GM18507 (cell line): ENCODE data around the gene ZNF579.
"Not testable (repeated sequence)": the region's sequence is repeated elsewhere in the genome, so short reads cannot be mapped to it uniquely, and the experiment has no call there.

Experiments used
- DNase-seq: peaks from one replicate; pipeline ENCODE4 v3.0.0; 2011; ENCODE audit warnings: low read depth; ENCODE audit not compliant: insufficient read length; ENCODE audit errors: extremely low spot score
- FAIRE-seq: peaks from 2 replicates; lab custom pipeline; 2011; peaks lifted over from hg19 to GRCh38; lab: Jason Lieb, UNC

The ZNF579 gene

DNA sequence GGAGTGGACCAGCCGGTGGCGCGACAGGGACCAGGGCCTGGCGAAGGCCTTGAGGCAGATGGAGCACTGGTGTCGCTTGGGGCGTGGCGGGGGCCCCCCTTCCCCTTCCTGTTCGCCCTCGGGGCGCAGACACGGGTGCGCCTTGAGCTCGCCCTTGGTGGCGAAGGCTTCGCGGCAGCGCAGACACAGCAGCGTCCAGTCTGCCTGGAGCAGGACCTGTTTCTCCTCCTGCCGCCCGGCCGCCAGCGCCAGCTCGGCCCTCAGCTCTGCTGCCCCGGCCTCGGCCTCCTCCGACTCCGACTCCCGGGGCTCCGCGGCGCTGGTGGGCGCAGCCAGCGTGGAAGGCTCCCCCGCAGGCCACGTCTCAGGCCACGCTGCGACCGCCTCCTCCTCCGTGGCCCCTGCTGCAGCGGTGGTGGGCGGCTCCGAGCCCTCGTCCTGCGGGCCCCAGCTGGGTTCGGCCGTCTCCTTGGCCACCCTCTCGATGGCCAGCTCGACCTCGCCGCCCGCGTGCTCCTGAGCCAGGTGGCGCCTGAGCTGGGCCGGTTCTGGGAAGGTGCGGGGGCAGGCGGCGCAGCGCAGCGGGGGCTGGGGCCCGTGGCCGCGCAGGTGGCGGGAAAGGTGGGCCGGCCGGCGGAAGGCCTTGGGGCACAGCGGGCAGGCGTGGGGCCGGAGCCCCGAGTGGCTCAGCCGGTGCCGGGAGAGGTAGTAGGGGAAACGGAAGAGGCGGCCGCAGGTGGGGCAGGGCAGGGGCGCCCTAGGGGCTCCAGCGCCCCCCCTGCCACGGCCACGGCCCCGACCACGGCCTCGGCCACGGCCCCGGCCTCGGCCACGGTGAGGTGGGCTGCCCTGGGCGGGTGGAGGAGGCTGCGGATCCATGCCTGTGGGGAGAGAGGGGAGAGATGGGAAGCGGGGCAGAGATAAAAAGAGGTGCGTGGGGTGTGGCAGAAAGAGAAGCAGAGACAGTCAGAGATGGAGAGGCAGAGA lies 1.6 kb downstream of the ZNF579 start:
- no peak for DNase-seq
- FAIRE-seq = no peak

DNA sequence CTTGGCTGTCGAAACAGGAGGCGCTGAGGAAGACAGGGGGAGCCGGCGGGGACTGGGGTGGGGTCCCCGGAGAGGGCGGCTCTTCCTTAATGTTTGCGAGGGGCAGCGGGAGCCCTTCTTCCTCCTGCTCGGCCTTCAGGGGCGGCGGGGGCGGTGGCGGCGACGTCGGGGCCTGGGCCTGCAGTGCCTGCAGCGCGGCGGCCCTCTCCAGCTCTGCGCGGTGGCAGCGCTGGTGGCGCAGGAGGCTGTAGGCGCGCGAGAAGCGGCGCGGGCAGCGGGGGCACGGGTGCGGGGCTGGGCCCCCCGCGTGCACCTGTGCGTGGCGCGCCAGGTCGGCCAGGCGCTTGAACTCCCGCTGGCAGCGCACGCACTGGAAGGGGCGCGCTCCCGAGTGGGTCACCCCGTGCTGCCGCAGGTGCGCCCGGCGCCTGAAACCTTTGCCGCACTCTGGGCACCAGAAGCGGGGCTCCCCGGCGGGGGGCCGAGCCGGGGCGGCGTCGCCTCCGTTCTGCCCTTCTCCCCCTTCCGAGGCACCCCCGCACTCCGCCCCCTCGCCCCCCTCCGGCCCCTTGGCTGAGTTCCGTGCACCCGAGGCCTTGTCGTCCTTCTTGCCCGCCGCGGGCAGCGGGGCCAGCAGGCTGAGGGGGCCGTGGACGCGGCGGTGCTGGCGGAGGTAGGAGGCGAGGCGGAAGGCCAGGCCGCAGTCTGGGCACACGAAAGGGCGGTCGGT lies 2.5 kb downstream of the ZNF579 start:
- FAIRE-seq = no peak
- DNase-seq = no peak

DNA sequence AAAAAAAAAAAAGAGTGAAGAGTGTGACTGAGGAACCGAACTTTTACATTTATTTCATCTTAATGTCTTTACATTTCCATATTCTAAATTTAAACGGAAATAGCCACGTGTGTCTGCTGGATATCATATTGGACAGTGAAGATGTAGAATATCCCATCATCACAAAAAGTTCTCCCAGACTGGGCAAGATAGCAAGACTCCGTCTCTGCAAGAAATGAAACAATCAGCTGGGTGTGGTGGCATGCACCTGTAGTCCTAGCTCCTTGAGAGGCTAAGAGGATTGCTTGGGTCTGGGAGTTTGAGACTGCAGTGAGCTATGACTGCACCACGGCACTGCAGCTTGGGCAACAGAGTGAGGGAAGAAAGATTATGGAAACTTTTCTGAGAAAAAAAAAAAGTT lies 3.9 kb downstream of the ZNF579 start:
- FAIRE-seq (no peak), DNase-seq (no peak)

DNA sequence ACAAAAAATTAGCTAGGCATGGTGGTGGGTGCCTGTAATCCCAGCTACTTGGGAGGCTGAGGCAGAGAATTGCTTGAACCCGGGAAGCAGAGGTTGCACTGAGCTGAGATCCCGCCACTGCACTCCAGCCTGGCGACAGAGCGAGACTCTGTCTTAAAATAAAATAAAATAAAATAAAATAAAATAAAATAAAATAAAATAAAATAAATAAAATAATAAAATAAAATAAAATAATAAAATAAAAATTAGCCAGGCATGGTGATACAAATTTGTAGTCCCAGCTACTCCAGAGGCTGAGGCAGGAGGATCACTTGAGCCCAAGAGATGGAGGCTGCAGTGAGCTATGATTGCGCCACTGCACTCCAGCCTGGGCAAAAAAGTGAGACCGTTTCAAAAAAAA lies 6.7 kb downstream of the ZNF579 start:
- DNase-seq, FAIRE-seq: not testable (repeated sequence)

DNA sequence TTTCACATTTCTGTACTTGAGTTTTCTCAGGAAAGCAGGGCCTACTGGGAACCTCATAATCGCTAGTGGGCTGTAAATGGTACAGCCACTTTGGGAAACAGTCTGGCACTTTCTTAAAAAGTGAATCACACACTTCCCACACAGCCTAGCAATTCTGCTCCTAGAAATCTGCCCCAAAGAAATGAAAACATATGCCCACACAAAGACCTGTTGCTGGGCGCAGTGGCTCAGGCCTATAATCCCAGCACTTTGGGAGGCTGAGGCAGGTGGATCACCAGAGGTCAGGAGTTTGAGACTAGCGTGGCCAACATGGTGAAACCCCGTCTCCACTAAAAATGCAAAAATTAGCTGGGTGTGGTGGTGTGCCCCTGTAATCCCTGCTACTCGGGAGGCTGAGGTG lies 11.2 kb downstream of the ZNF579 start:
- not testable (repeated sequence) for FAIRE-seq, DNase-seq

DNA sequence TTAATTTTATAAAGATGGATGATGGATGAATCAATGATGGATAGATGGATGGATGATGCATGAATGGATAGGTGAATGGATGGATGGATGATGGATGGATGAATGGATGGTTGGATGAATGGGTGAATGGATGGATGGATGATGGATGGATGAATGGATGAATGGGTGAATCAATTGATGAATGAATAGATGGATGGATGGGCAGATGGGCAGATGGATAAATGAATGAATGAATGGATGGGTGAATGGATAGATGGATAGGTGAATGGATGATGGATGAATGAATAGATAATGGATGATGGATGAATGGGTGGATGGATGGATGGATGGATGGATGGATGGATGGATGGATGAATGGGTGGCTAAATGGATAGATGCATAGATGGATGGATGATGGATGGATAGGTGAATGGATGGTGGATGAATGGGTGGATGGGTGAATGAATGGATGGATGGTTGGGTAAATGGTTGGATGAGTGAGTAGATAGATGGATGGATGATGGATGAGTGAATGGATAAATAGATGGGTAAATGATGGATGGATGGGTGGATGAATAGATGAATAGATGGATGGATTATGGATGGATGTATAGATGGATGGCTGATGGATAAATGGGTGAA lies 12.8 kb downstream of the ZNF579 start:
- DNase-seq (no peak), FAIRE-seq (no peak)

DNA sequence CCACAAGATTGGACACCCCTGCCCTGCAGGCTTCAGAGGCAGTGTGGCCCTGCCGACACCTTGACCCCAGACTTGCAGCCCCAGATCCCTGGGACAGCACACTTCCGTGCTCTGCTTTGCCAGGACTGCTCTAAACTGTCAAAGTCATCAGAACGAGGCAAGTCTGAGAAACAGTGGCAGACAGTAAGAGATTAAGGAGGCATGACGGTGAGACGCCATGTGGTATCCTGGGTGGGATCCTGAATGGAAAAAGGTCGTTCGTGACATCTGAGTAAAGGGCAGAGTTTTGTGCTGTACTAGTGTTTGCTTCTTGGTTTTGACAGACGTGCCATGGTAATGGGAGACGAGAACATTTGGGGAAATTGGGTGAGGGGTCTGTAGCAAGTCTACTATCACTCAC lies 13.8 kb downstream of the ZNF579 start:
- DNase-seq (no peak), FAIRE-seq (no peak)

DNA sequence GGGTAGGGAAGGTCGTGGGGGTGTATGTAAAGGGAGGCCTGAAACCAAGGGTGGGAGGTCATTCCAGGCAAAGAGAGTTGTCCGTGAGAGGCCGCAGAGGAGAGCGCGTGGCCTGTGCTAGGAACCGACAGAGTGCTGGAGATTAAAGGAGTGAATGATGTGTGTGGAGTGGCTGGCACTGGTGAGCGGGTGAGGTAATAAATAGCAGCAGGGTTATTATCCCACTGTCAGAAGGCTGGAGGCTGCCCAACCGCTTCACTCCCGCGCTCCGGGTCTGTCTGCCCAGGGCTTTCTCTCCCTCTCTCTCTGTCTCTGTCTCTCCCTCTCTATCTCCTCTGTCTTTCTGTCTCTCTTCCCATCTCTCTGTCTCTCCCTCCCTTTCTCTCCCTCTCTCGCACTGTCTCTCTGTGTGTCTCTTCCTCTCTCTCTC lies 17.4 kb downstream of the ZNF579 start:
- FAIRE-seq (no peak), DNase-seq (no peak)

DNA sequence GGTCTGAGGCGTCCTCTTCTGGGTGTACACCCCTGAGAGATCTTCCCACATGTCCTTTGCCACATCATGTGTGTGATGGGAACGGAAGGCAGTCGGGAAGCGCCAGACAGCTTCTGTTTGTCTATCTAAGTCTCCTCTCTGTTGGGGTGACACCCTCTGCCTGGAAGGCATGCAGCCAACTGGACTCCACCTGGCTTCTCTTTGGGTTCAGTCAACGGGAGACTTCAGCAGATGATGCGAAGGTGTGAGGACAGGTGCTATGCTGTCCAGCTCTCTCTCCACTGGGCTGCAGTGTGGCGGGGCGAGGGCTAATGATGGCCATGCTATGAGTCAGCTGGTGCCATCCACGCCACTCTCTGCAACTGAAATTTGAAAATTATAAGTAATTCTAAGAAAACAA lies 21.0 kb downstream of the ZNF579 start:
- DNase-seq (no peak), FAIRE-seq (no peak)

DNA sequence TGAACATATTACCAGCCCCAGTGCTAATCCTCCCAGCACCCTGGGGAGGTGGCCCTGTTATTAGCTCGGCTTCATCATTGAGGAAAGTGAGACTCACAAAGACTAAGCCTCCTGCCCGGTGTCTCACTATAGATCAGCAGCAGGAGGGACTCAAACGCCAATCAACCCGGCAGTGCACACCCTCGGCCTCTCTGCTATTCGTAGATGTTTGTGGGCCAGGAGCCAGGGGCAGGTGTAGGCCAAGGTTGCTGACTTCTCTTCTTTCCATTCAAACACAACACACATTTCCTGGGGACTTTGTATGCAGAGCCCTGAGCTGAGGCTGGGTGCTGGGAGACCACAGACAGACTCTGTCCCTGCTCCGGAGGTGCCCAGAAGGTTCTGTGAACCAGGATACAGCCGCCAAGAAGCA lies 25.9 kb downstream of the ZNF579 start:
- no peak for FAIRE-seq

DNA sequence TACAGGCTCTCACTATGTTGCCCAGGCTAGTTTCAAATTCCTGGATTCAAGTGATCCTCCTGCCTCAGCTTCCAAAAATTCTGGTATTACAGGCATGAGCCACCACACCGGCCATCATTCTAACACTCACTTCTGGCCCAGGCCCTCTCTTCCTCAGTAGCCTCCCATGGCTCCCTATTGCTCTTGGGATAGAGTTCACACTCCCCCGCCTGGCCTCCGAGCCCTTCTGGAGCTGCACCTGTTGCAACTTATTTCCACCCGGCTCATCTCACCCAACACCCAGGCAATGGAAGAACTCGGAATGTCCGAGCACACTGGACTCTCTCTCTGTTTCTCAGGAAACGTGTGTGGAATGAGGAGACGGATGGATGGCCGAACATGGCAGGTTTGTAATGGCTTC lies 26.3 kb downstream of the ZNF579 start:
- FAIRE-seq (no peak), DNase-seq (no peak)

More for the DNA sequence above, 25.9 kb downstream of the ZNF579 start:
- no peak for DNase-seq

DNA sequence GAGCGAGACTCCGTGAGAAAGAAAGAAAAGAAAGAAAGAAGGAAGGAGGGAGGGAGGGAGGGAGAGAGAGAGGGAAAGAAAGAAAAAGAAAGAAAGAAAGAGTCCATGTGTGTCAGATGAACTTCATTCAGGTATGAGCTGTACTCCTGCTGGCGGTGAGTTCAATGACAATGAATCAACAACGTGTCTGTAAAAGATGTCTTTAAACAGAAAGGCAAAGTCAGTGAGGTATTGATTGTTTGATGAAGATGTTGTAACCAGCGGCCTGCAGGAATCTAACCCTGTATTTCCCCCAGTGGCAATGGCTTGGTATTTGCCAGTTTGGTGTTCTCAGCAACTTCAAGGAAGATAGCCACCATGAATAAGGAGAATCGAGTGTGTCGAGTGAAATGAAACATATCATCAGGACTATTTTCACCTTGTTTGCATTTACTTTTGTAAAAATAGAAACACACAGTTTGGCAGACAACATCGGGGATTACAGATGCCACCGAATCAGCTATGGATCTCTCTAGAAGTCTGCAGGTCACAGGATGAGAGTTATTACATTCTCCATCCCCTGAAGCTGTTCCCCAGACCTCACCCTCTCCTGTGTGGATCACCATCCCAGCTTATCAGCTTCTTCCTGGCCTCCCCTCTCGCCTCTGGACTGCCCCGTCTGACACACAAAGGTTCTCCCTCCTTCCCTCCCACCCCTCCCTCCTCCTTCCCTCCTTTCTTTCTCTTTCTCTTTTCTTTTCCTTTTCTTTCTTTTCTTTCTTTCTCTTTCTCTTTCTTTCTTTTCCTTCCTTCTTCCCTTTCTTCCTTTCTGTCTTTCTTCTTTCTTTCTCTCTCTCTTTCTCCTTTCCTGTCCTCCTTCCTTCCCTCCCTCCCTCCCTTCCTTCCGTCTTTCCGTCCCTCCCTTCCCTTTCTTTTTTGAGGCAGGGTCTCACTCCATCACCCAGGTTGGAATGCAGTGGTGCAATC lies 27.1 kb downstream of the ZNF579 start:
- DNase-seq (no peak), FAIRE-seq (no peak)

DNA sequence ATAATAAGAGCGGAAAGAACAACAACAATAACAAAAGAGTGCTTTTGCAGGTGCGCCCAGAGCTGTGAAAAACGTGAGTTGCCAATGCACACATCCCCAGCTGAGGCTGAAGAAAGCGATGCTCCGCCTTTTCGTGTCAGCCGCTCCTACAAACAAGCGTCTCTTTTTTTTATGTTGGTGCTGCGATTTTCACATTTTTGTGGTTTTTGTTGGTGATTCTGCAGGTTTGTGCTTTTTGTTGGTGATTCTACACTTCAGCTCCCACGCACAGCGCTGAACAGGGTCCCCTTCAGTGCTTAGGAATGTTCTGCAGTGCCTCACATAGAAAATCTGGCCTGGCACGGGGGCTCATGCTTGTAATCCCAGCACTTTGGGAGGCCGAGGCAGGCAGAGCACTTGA lies 28.0 kb downstream of the ZNF579 start:
- DNase-seq = no peak
- no peak for FAIRE-seq

DNA sequence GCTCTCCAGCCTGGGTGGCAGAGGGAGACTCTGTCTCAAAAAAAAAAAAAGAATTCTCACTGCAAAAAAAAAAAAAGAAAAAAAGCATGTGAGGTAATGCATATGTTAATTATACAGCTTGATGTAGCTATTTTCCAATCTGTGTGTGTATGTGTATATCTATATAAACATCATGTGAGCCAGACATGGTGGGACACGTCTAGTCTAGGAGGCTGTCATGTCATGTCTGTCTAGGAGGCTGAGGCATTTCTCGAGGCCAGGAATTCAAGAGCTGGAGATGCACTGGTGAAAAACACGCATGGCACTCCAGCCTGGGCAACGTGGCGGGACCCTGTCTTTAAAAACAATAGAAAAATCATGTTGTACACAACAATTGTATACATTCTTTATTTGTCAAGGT lies 28.4 kb downstream of the ZNF579 start:
- DNase-seq (no peak), FAIRE-seq (no peak)

DNA sequence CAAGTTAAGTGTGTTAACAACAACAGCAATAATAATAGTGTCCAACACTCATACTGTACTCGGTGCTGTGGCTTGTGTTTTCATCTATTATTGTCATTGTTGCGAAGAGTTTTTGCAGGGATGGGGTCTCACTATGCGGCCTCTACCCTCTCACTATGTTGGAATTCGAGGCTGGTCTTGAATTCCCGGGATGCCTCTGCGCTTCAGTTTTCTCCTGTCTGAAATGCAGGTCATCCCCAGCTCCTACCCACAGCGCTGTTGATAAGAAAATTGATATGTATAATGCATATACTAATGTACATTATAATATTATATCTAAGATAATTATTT lies 30.4 kb downstream of the ZNF579 start:
- DNase-seq (no peak), FAIRE-seq (no peak)

DNA sequence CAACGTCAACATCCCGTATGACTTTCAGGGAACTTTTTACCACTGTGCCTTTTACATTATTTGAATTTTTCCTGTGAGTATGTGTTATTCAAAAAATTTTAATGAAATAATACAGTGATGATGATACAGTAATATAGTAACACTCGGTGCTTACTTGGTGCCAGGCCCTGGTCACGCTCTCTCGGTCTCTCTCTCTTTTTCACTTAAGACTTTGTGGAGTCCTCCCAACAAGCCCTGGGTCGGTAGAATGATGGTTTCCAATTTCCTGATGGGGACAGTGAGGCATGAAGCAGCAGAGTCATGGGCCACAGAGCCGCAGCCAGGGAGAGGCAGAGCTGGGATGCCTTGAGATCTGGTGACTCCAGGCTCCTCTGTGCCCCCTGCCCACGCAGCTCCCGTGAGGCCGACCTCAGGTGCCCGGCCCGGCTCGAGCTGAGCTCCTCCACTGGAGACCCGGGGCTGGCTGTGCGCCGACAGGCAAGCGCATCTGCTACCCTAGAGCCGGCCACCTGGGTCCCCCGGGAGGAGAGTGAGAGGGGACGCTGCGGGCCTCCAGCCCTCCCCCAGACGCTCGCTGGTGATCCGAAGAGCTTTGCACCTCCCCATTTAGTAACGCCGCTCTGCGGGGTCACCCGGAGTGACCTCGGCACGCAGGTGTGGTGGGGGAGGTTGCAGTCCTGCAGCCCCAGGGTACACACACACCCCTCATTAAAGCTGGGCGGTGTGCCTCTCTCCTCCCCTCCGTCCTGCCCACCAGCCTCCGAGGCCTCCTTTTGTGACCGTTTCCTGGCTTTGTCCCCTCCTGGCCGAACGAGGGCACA lies 30.9 kb downstream of the ZNF579 start:
- FAIRE-seq (no peak), DNase-seq (no peak)

DNA sequence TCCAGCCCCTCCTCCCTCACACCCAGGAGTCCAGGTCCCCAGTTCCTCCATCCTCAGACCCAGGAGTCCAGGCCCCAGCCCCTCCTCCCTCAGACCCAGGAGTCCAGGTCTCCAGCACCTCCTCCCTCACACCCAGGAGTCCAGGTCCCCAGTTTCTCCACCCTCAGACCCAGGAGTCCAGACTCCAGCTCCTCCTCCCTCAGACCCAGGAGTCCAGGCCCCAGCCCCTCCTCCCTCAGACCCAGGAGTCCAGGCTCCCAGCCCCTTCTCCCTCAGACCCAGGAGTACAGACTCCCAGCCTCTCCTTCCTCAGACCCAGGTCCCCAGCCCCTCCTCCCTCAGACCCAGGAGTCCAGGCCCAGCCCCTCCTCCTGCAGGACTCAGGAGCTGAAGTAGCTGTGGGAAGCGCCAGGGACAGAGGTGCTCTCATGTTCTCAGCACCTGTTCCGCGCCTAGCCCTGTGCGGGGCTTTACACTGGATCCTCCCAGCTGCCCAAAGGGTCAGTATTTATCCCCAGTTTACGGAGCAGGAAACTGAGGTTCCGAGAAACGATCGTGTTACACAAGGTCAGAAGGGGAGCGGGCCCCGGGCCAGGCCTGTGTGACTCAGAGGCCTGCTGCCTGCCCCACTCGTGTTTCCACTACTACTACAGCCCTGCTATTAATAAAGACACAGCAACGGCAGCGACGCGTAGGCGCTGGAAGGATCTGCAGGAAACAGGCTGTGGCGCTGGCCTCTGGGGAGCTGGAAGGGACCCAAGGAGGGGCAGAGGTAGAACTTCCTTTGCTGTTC lies 33.6 kb downstream of the ZNF579 start:
- DNase-seq = no peak

DNA sequence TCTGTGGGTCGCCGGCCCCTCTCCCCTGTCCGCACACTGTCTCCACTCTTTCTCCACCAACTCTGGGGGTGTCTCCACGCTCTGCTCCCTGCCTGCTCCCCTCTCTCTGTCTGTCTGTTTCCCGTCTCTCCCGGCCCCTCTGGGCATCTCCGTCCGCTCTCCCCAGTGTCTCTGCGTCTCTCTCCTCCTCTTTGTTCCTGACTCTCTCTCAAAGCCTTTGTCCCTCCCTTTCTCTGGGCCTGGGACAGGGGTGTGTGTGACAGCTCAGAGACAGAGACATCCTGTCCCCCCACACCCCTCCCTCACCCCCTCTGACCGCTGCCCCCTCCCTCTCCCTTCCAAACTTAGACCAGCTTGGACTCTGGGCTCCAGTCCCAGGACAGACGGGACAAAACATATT lies 34.6 kb downstream of the ZNF579 start:
- FAIRE-seq (no peak), DNase-seq (no peak)

More for the DNA sequence above, 33.6 kb downstream of the ZNF579 start:
- no peak for FAIRE-seq
